Neural progenitor cell (in vitro differentiated cells): Measurements from ENCODE around the gene TBATA. TPM values are rescaled to one million over a fixed set of nuclear protein-coding genes. Genes with fewer than 3 reads are reported as not detected.

Experiments used
- DNase-seq: peaks from one replicate; pipeline ENCODE4 v3.0.0-alpha.2; 2016; ENCODE audit warnings: low spot score
- H2AFZ ChIP-seq: fragments of 200-600 bp; sonication (generic); replicated peaks from 2 replicates; pipeline ENCODE4 v1.6.1; 2016; ENCODE audit warnings: antibody characterized with exemption
- H3F3A ChIP-seq: fragments of 200-600 bp; sonication (generic); 2 replicates; pipeline ENCODE4 v1.6.1; 2016; ENCODE audit warnings: antibody characterized with exemption, low read depth
- H3K27ac ChIP-seq: fragments of 200-600 bp; sonication (generic); 2 replicates; pipeline ENCODE4 v1.5.1; 2016; ENCODE audit warnings: mild to moderate bottlenecking
- H3K27me3 ChIP-seq: fragments of 200-600 bp; sonication (generic); 2 replicates; pipeline ENCODE4 v1.6.1; 2016; ENCODE audit warnings: mild to moderate bottlenecking, moderate library complexity
- H3K36me3 ChIP-seq: fragments of 200-600 bp; sonication (generic); 2 replicates; pipeline ENCODE4 v1.5.1; 2016
- H3K4me1 ChIP-seq: fragments of 200-600 bp; sonication (generic); 2 replicates; pipeline ENCODE4 v1.6.1; 2016; ENCODE audit warnings: mixed run types
- H3K4me2 ChIP-seq: fragments of 200-600 bp; sonication (generic); 2 replicates; pipeline ENCODE4 v1.6.1; 2016
- H3K4me3 ChIP-seq: fragments of 200-600 bp; sonication (generic); 2 replicates; pipeline ENCODE4 v1.5.1; 2016
- H3K79me2 ChIP-seq: fragments of 200-600 bp; sonication (generic); 2 replicates; pipeline ENCODE4 v1.6.1; 2016; ENCODE audit warnings: low read depth
- H3K9ac ChIP-seq: fragments of 200-600 bp; sonication (generic); 2 replicates; pipeline ENCODE4 v1.6.1; 2016
- H3K9me3 ChIP-seq: fragments of 200-600 bp; sonication (generic); 2 replicates; pipeline ENCODE4 v1.5.1; 2016; ENCODE audit warnings: low read depth
- H4K20me1 ChIP-seq: fragments of 200-600 bp; sonication (generic); 2 replicates; pipeline ENCODE4 v1.6.1; 2016; ENCODE audit warnings: low read depth
- H3K27ac Mint-ChIP-seq: 3 replicates; pipeline ENCODE4 v1.8.0; 2021; ENCODE audit warnings: mixed read lengths
- H3K27me3 Mint-ChIP-seq: 2 replicates; pipeline ENCODE4 v1.8.0; 2022; ENCODE audit warnings: low read depth, mild to moderate bottlenecking, inconsistent platforms, moderate library complexity, mixed read lengths; ENCODE audit not compliant: insufficient read depth
- H3K36me3 Mint-ChIP-seq: 3 replicates; pipeline ENCODE4 v1.8.0; 2021; ENCODE audit warnings: mixed read lengths
- H3K4me1 Mint-ChIP-seq: 3 replicates; pipeline ENCODE4 v1.8.0; 2021; ENCODE audit warnings: mixed read lengths
- H3K4me3 Mint-ChIP-seq: 3 replicates; pipeline ENCODE4 v1.8.0; 2021; ENCODE audit warnings: mild to moderate bottlenecking, moderate library complexity, mixed read lengths
- H3K9me3 Mint-ChIP-seq: 3 replicates; pipeline ENCODE4 v1.8.0; 2020; ENCODE audit warnings: mixed read lengths
- EZH2 ChIP-seq: fragments of 200-600 bp; sonication (generic); IDR thresholded peaks from 2 replicates; pipeline ENCODE4 v1.6.1; 2017; ENCODE audit warnings: antibody characterized with exemption, mild to moderate bottlenecking, moderate library complexity
- EZH2phosphoT487 ChIP-seq: fragments of 200-600 bp; sonication (generic); IDR thresholded peaks from 2 replicates; pipeline ENCODE4 v1.6.1; 2017; ENCODE audit warnings: antibody characterized with exemption
- total RNA-seq: library from RNA; depleted of rRNA; stranded (reverse); fragments of >200 nt; gene quantifications from 2 replicates; pipeline ENCODE4 v1.2.3, GENCODE V29; 2015; ENCODE audit warnings: low replicate concordance
- TF ChIP-seq, protein P1 (sequence below): fragments of 200-600 bp; sonication (generic); IDR thresholded peaks from 2 replicates; pipeline ENCODE4 v1.5.1; 2017; ENCODE audit warnings: antibody characterized with exemption, mild to moderate bottlenecking

Gene TBATA
- total RNA-seq, 1 donor from 2014 or later: not detected

DNA sequence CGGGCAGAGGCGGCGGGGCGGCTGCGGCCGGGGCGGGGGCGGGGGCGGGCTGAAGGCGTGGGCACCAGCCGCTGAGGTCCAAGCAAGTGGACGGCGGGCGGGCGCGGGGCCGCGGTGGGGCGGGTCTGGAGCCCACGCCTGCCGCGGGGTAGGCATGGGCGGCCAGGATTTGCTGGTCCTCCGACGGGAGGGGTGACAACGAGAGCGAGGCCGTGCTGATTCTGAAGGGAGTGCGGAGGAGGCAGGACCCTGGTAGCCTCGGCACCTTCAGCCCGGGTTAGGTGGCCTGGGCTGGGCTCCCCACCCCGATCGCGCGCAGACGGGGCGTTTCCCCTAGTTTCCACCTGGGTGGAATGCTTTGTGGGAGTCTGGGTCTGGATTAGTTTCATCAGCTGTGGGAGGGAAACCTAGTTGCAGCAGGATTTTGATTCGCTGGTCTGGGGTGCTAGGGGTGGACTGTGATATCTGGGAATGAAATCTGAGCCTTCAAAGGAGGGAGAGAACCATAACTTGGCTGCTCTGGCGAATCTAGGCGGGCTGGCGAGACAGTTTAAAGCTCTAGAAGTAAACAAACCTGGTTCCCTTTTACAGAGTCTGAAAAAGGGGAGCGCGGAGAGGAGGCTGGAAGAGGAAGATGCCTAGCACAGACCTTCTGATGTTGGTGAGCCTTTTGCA, 31.2 kb upstream of the TBATA start:
- no peaks in the 10 kb centered on the region for H3K9me3 Mint-ChIP-seq
- DNase-seq: peak; percentile 85
- Histone ChIP-seq H3K27me3 (no peaks in the 10 kb centered on the region), H3K9me3 (no peaks in the 10 kb centered on the region), H3K4me1 (peaks cover 7% of the 10 kb centered on the region), H3K4me2 (peak overlapping the region; percentile 72), H3K79me2 (peaks cover 47% of the 10 kb centered on the region), H3K36me3 (no peaks in the 10 kb centered on the region), H2AFZ (peak overlapping the region; percentile 84), H3K27ac (peak overlapping the region; percentile 90), H3K9ac (peak overlapping the region; percentile 30), H3F3A (peaks cover 8% of the 10 kb centered on the region), H3K4me3 (peak overlapping the region; percentile 82), H4K20me1 (peaks cover 39% of the 10 kb centered on the region)
- H3K4me3 Mint-ChIP-seq: peak overlapping the region; percentile 94
- peaks cover 19% of the 10 kb centered on the region for H3K36me3 Mint-ChIP-seq
- TF ChIP-seq EZH2phosphoT487: no peak
- no peak for TF ChIP-seq EZH2
- TF ChIP-seq, protein P1, sequence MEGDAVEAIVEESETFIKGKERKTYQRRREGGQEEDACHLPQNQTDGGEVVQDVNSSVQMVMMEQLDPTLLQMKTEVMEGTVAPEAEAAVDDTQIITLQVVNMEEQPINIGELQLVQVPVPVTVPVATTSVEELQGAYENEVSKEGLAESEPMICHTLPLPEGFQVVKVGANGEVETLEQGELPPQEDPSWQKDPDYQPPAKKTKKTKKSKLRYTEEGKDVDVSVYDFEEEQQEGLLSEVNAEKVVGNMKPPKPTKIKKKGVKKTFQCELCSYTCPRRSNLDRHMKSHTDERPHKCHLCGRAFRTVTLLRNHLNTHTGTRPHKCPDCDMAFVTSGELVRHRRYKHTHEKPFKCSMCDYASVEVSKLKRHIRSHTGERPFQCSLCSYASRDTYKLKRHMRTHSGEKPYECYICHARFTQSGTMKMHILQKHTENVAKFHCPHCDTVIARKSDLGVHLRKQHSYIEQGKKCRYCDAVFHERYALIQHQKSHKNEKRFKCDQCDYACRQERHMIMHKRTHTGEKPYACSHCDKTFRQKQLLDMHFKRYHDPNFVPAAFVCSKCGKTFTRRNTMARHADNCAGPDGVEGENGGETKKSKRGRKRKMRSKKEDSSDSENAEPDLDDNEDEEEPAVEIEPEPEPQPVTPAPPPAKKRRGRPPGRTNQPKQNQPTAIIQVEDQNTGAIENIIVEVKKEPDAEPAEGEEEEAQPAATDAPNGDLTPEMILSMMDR: no peak
- peaks cover 6% of the 10 kb centered on the region for H3K27me3 Mint-ChIP-seq
- peaks cover 21% of the 10 kb centered on the region for H3K4me1 Mint-ChIP-seq
- peak overlapping the region; percentile 97 for H3K27ac Mint-ChIP-seq

DNA sequence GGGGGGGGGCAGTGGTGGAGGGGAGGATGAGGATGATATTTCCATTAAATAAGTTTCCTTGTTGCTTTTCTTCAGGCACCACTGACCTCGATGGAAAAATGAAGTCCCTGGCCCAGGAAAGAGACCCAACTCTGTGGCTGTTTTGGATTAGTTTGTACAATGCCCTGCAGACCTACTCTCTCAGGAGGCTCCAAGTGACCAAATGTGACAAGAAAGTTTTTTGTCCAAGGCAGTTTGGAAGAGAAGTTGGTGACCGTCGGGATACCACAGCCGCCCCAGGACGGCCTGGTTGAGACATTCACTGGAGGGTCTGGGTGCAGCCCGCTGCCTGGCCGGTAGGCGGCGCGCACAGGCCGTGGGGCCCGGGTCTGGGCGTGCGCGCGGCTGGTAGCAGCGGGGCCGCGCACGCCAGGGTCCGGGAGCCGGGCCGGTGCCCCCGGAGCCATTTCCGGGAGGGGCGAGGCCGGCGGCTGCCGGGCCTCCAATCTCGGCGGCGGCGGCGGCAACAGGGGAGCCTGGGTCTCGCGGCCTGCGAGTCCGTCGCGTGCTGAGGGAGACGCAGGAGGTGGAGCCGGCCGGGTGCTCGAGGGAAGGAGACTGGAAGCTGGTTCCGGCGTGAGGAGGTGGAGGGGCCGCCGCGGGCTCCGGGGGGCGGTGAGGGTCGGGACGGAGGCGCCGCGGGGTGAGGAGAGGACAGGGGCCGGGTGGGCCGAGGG, 30.5 kb upstream of the TBATA start, which contains the start of gene SGPL1:
TSS of gene SGPL1 (plus strand) at position 445 of the 716 bp plus-strand sequence. CDS start 906 bp downstream, outside the sequence.
- TF ChIP-seq, protein P1: peak; percentile 89
- TF ChIP-seq EZH2 (no peak), EZH2phosphoT487 (no peak)
- peak within 1 kb of the TSS; percentile 30 for H3K9ac ChIP-seq
- peak within 1 kb of the TSS; percentile 97 for H3K27ac Mint-ChIP-seq
- peaks cover 21% of the 10 kb centered on the region for H3K4me1 Mint-ChIP-seq
- H3K4me3 Mint-ChIP-seq: peak within 1 kb of the TSS; percentile 94
- H3K79me2 ChIP-seq: peaks cover 40% of the 10 kb centered on the region
- peaks cover 8% of the 10 kb centered on the region for H3F3A ChIP-seq
- peak within 1 kb of the TSS; percentile 72 for H3K4me2 ChIP-seq
- H3K27ac ChIP-seq: peak within 1 kb of the TSS; percentile 90
- H3K27me3 ChIP-seq: no peaks in the 10 kb centered on the region
- H3K36me3 Mint-ChIP-seq: peaks cover 14% of the 10 kb centered on the region
- peak within 1 kb of the TSS; percentile 84 for H2AFZ ChIP-seq
- peaks cover 6% of the 10 kb centered on the region for H3K27me3 Mint-ChIP-seq
- H3K4me1 ChIP-seq: peaks cover 7% of the 10 kb centered on the region
- DNase-seq: peak; percentile 96
- peaks cover 35% of the 10 kb centered on the region for H4K20me1 ChIP-seq
- no peaks in the 10 kb centered on the region for H3K9me3 ChIP-seq
- H3K4me3 ChIP-seq: peak within 1 kb of the TSS; percentile 82
- H3K36me3 ChIP-seq: no peaks in the 10 kb centered on the region
- H3K9me3 Mint-ChIP-seq: no peaks in the 10 kb centered on the region

DNA sequence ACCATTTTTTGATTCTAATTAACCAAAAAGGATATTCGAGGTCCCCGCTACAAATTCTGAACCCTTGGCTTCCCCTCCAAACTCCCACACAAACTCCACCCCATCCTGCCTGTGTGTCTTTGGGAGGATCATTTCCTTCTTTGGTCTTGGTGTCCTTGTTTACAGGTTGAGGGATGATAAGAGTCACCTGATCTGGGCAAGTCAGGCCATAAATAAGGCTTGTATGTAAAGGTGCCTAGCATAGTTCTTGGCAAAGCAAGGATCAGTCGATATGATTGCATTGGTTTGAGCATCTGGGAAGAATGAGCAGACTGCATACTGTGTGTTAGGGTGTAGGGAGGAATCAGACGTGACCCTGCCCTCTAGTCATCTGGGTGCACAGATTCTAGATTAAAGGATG, 28.9 kb upstream of the TBATA start:
- H3K4me1 Mint-ChIP-seq: peaks cover 25% of the 10 kb centered on the region
- Histone ChIP-seq H3K4me3 (no peak overlapping the region), H3K27ac (no peak overlapping the region), H3K4me1 (peaks cover 7% of the 10 kb centered on the region), H3F3A (peaks cover 8% of the 10 kb centered on the region), H2AFZ (no peak overlapping the region), H3K79me2 (peaks cover 25% of the 10 kb centered on the region), H3K27me3 (no peaks in the 10 kb centered on the region), H3K4me2 (no peak overlapping the region), H3K9ac (no peak overlapping the region), H3K9me3 (no peaks in the 10 kb centered on the region), H4K20me1 (peaks cover 24% of the 10 kb centered on the region), H3K36me3 (no peaks in the 10 kb centered on the region)
- no peaks in the 10 kb centered on the region for H3K9me3 Mint-ChIP-seq
- H3K27ac Mint-ChIP-seq: peak overlapping the region; percentile 31
- no peak for DNase-seq
- peaks cover 9% of the 10 kb centered on the region for H3K27me3 Mint-ChIP-seq
- no peak for TF ChIP-seq EZH2phosphoT487
- TF ChIP-seq, protein P1: no peak
- TF ChIP-seq EZH2: no peak
- H3K36me3 Mint-ChIP-seq: peaks cover 7% of the 10 kb centered on the region
- H3K4me3 Mint-ChIP-seq: peak overlapping the region; percentile 89
